Vagina (tissue), 2 donors: ENCODE results near the gene S1PR4. TPM values are rescaled to one million over a fixed set of nuclear protein-coding genes. Genes with fewer than 3 reads are reported as not detected.

Experiments
- DNase-seq, 2 donors: peaks; one replicate each; pipeline ENCODE4 v3.0.0-alpha.2; 2017; ENCODE audit errors: extremely low spot score in 2 of 2
- H3K27ac ChIP-seq: fragments of 200-600 bp; sonication (generic); one replicate; pipeline ENCODE4 v1.5.1; 2019
- H3K27me3 ChIP-seq: fragments of 200-600 bp; sonication (generic); one replicate; pipeline ENCODE4 v1.5.1; 2019
- H3K36me3 ChIP-seq, 2 donors: fragments of 200-600 bp; sonication (generic); one replicate each; pipeline ENCODE4 v1.5.1; 2017 to 2019
- H3K4me1 ChIP-seq: fragments of 200-600 bp; sonication (generic); one replicate; pipeline ENCODE4 v1.5.1; 2019
- H3K4me3 ChIP-seq, 2 donors: fragments of 200-600 bp; sonication (generic); 1 replicate in 1 of 2; 2 replicates in 1 of 2; pipeline ENCODE4 v1.5.1; 2016 to 2019
- H3K9me3 ChIP-seq: fragments of 200-600 bp; sonication (generic); one replicate; pipeline ENCODE4 v1.5.1; 2019
- POLR2A ChIP-seq, 2 donors: fragments of 450-650 bp; IDR thresholded peaks; one replicate each; pipeline ENCODE4 v1.6.1; 2017; ENCODE audit warnings: antibody characterized with exemption in 2 of 2, mild to moderate bottlenecking in 2 of 2, moderate library complexity in 2 of 2
- POLR2AphosphoS5 ChIP-seq, 2 donors: sonication (generic); formaldehyde crosslinking; IDR thresholded peaks; one replicate each; pipeline ENCODE4 v1.9.0; 2017; ENCODE audit warnings: antibody characterized with exemption in 2 of 2, mild to moderate bottlenecking in 2 of 2, low read depth in 1 of 2; ENCODE audit not compliant: insufficient read depth in 1 of 2
- intact Hi-C: fragments of 100-400 bp; cut with DNase I; formaldehyde crosslinking; loops from one replicate; pipeline ENCODE4 v1.15.1; 2023
- total RNA-seq: library from RNA; depleted of rRNA; stranded (reverse); fragments of >200 nt; gene quantifications from one replicate; pipeline ENCODE4 v1.2.3, GENCODE V29; 2016
- TF ChIP-seq, protein P1 (sequence below), 3 experiments: fragments of 450-650 bp in 2 of 3; fragments of 200-600 bp in 1 of 3; sonication (generic) in 1 of 3; IDR thresholded peaks; one replicate each; pipeline ENCODE4 v1.5.1; 2017 to 2019; ENCODE audit warnings: antibody characterized with exemption in 3 of 3, mild to moderate bottlenecking in 2 of 3, moderate library complexity in 2 of 3

S1PR4 gene, protein sequence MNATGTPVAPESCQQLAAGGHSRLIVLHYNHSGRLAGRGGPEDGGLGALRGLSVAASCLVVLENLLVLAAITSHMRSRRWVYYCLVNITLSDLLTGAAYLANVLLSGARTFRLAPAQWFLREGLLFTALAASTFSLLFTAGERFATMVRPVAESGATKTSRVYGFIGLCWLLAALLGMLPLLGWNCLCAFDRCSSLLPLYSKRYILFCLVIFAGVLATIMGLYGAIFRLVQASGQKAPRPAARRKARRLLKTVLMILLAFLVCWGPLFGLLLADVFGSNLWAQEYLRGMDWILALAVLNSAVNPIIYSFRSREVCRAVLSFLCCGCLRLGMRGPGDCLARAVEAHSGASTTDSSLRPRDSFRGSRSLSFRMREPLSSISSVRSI
- total RNA-seq = not detected

DNA sequence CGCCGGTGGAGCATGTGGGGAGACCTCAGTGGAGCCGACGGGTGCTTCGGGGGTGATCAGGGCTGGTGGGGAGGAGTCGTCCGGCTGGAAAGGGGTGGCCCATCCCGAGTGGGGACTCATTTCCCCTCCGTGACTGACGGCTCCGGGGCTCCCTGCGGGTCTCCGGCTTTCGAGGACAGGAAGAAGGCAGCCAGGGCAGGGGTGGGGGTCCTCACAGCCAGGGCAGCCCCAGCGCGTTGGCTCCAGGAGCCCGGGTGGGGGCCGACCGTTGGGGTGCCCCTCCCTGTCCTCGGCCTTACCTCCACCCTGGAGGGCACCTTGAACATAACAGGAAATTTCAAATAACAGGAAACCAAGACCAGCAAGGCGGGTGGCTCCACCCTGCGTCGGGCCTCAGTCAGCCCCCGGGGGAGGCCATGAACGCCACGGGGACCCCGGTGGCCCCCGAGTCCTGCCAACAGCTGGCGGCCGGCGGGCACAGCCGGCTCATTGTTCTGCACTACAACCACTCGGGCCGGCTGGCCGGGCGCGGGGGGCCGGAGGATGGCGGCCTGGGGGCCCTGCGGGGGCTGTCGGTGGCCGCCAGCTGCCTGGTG, at the start of gene S1PR4:
Gene S1PR4, plus strand, starts transcription at position 393 of the 596 bp plus-strand sequence. Its CDS starts 24 bp downstream, at position 417.
- H3K27ac ChIP-seq = peak within 1 kb of the TSS; percentile 33
- H3K4me1 ChIP-seq = peaks cover 21% of the 10 kb centered on the region
- TF ChIP-seq POLR2AphosphoS5 (IDR thresholded peaks at IDR 0.05; ENCODE audit: insufficient read depth in 1 of 2, low read depth in 1 of 2) = no peak
- no peak for TF ChIP-seq POLR2A (IDR thresholded peaks at IDR 0.05)
- TF ChIP-seq, protein P1, sequence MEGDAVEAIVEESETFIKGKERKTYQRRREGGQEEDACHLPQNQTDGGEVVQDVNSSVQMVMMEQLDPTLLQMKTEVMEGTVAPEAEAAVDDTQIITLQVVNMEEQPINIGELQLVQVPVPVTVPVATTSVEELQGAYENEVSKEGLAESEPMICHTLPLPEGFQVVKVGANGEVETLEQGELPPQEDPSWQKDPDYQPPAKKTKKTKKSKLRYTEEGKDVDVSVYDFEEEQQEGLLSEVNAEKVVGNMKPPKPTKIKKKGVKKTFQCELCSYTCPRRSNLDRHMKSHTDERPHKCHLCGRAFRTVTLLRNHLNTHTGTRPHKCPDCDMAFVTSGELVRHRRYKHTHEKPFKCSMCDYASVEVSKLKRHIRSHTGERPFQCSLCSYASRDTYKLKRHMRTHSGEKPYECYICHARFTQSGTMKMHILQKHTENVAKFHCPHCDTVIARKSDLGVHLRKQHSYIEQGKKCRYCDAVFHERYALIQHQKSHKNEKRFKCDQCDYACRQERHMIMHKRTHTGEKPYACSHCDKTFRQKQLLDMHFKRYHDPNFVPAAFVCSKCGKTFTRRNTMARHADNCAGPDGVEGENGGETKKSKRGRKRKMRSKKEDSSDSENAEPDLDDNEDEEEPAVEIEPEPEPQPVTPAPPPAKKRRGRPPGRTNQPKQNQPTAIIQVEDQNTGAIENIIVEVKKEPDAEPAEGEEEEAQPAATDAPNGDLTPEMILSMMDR (IDR thresholded peaks at IDR 0.05) = no peak
- H3K27me3 ChIP-seq = no peaks in the 10 kb centered on the region
- H3K4me3 ChIP-seq = peak within 1 kb of the TSS; percentile 9 to 30
- intact Hi-C loops = no loop called here
- DNase-seq = no peak
- H3K9me3 ChIP-seq = no peaks in the 10 kb centered on the region
- no peaks in the 10 kb centered on the region for H3K36me3 ChIP-seq

DNA sequence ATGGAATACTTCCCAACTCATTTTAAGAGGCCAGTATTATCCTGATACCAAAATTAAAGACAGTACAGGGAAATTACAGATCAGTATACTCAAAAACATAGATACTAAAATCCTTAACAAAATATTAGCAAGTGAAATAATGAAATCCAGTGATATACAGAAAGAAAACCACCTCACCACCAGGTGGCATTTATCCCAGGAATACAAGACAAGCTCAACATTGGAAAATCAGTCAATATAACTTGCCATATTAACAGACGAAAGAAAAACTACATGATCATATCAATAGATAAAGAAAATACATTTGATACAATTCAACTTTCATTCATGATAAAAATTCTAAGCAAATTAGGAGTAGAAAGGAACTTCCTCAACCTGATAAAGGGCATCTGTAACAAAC, 49.5 kb upstream of the S1PR4 start:
- TF ChIP-seq POLR2AphosphoS5 (IDR thresholded peaks at IDR 0.05; ENCODE audit: insufficient read depth in 1 of 2, low read depth in 1 of 2) (no peak), POLR2A (IDR thresholded peaks at IDR 0.05) (no peak)
- TF ChIP-seq, protein P1 (IDR thresholded peaks at IDR 0.05) = peak in 1 of 3 experiments; percentile 26
- no peaks in the 10 kb centered on the region for H3K9me3 ChIP-seq
- H3K4me1 ChIP-seq = peaks cover 4% of the 10 kb centered on the region
- DNase-seq = no peak
- no peaks in the 10 kb centered on the region for H3K36me3 ChIP-seq
- no peak overlapping the region for H3K27ac ChIP-seq
- intact Hi-C loops = no loop called here
- H3K27me3 ChIP-seq = no peaks in the 10 kb centered on the region
- H3K4me3 ChIP-seq = no peak overlapping the region

DNA sequence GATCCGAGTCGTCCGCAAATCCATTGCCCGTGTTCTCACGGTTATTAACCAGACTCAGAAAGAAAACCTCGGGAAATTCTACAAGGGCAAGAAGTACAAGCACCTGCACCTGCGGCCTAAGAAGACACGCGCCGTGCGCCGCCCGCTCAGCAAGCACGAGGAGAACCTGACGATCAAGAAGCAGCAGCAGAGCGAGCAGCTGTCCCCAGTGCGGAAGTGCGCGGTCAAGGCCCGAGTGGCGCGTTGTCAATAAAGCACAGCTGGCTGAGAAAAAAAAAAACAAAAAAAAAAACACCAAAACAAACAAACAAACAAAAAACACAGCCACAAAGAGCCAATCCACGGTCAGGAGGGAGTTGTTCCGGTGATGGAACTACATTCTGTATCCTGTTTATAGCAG, 47.4 kb upstream of the S1PR4 start:
- Histone ChIP-seq H3K36me3 (no peaks in the 10 kb centered on the region), H3K27ac (no peak overlapping the region), H3K27me3 (no peaks in the 10 kb centered on the region), H3K4me3 (no peak overlapping the region), H3K9me3 (no peaks in the 10 kb centered on the region), H3K4me1 (peaks cover 4% of the 10 kb centered on the region)
- DNase-seq = no peak
- intact Hi-C loops = no loop called here
- TF ChIP-seq POLR2A (IDR thresholded peaks at IDR 0.05) (no peak), POLR2AphosphoS5 (IDR thresholded peaks at IDR 0.05; ENCODE audit: insufficient read depth in 1 of 2, low read depth in 1 of 2) (no peak)
- TF ChIP-seq, protein P1 (IDR thresholded peaks at IDR 0.05) = no peak

DNA sequence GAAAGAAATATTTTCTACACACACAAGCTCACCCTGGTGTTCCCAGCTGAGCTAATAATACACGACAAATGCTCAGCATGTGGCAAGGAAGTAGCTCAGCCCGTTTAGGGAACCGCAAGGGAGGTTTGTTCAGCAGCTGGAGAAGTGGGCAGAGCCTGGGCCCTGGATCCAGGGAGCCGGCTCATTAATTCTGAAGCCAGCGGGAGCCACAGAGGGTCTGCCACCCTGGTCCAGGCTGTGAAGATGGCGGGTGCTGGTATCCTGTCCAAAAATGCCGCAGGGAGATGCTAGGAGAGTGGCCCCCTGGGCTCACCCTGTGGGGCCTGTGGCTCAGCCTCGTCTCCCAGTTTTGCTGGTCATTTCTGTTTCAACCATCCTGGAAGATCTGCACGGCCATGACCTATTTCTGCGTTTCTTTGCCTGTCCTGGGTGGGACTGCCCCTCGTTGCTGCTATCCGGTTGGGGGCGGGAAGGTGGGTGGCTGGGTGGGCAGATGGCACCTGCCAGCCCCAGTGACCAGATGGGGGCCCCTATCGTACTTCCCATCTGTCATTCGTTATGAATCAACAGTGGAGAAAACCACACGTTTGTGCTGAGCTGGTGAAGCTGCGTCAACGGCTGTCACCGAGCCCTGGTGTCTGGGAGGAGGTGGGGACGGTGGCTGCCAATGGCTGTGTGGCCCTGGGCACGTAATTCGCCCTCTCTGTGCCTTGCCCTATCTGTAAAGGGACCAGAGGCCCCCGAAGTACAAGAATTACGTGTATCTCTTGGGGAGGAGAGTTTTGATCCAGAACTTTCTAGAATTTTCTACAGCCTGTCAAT, 45.4 kb upstream of the S1PR4 start:
- peak in 1 of 2 donors; percentile 54 for TF ChIP-seq POLR2AphosphoS5 (IDR thresholded peaks at IDR 0.05; ENCODE audit: insufficient read depth in 1 of 2, low read depth in 1 of 2)
- TF ChIP-seq, protein P1 (IDR thresholded peaks at IDR 0.05) = no peak
- peaks cover 4% of the 10 kb centered on the region for H3K4me1 ChIP-seq
- peak overlapping the region; percentile 40 for H3K27ac ChIP-seq
- no peak for DNase-seq
- H3K27me3 ChIP-seq = no peaks in the 10 kb centered on the region
- no peaks in the 10 kb centered on the region for H3K9me3 ChIP-seq
- H3K4me3 ChIP-seq = no peak overlapping the region
- no peaks in the 10 kb centered on the region for H3K36me3 ChIP-seq
- intact Hi-C loops = no loop called here
